ENCODE data around the gene ARHGEF4. TPM values are rescaled to one million over a fixed set of nuclear protein-coding genes. Genes with fewer than 3 reads are reported as not detected.

Gene ARHGEF4
- polyA plus RNA-seq, 3 donors = 0.05 TPM; not detected in 2

GRCh38 chr2:130882111-130882690, 45.5 kb downstream of the ARHGEF4 start:
- Histone ChIP-seq H3K36me3 (replicated peaks in 1 of 2; ENCODE audit: control insufficient read depth in 1 of 2, insufficient read depth in 2 of 2, low read length in 2 of 2) (no peaks in the 10 kb centered on the region), H3K27me3 (ENCODE audit: control insufficient read depth in 2 of 2, insufficient read depth in 2 of 2, low read length in 2 of 2) (no peaks in the 10 kb centered on the region), H3K9ac (ENCODE audit: insufficient read depth, low read length, poor library complexity, severe bottlenecking) (no peak overlapping the region), H3K4me3 (replicated peaks in 1 of 3; ENCODE audit: low read depth in 2 of 3, low read length in 3 of 3) (no peak overlapping the region), H3K4me2 (replicated peaks; ENCODE audit: extremely low read depth, low read length, poor library complexity, severe bottlenecking) (no peak overlapping the region), H3K79me2 (ENCODE audit: insufficient read depth, low read length) (no peaks in the 10 kb centered on the region), H3K27ac (ENCODE audit: low read depth in 1 of 2, low read length in 2 of 2) (no peak overlapping the region), H4K20me1 (ENCODE audit: insufficient read depth, low read length) (no peaks in the 10 kb centered on the region), H2AFZ (ENCODE audit: insufficient read depth, low read depth, low read length, poor library complexity, severe bottlenecking) (no peak overlapping the region), H3K9me3 (replicated peaks in 1 of 2; ENCODE audit: control insufficient read depth in 1 of 2, insufficient read depth in 1 of 2, low read length in 2 of 2) (no peaks in the 10 kb centered on the region), H3K4me1 (ENCODE audit: control insufficient read depth in 1 of 2, insufficient read depth in 2 of 2, low read length in 2 of 2) (no peaks in the 10 kb centered on the region)
- H3K4me1 Mint-ChIP-seq = no peaks in the 10 kb centered on the region
- intact Hi-C loops (cut with micrococcal nuclease) = no loop called here
- WGBS (ENCODE audit: insufficient coverage) = no CpG with 5 or more reads among the region's 6 CpGs
- H3K36me3 Mint-ChIP-seq = no peaks in the 10 kb centered on the region
- H3K27ac Mint-ChIP-seq = no peak overlapping the region
- H3K4me3 Mint-ChIP-seq = no peak overlapping the region
- DNase-seq = no peak
- H3K9me3 Mint-ChIP-seq = peaks cover 0 to 3% (median 2%) of the 10 kb centered on the region in 7 donors
- H3K27me3 Mint-ChIP-seq (ENCODE audit: low read depth in 3 of 3) = peaks cover 2 to 6% (median 2%) of the 10 kb centered on the region in 3 donors
- no peak for TF ChIP-seq CTCF (IDR thresholded peaks at IDR 0.05)

- Mint-ChIP-seq H3K9me3 (peaks cover 0 to 3% (median 2%) of the 10 kb centered on the region in 7 donors), H3K27me3 (ENCODE audit: low read depth in 3 of 3) (peaks cover 2 to 6% (median 5%) of the 10 kb centered on the region in 3 donors), H3K4me1 (no peaks in the 10 kb centered on the region), H3K4me3 (no peak overlapping the region), H3K36me3 (no peaks in the 10 kb centered on the region), H3K27ac (no peak overlapping the region)
- WGBS (ENCODE audit: insufficient coverage) = 77% methylated on average over 2 of the region's 6 CpGs
- no peaks in the 10 kb centered on the region for H3K79me2 ChIP-seq (ENCODE audit: insufficient read depth, low read length)
- H4K20me1 ChIP-seq (ENCODE audit: insufficient read depth, low read length) = no peaks in the 10 kb centered on the region
- no peaks in the 10 kb centered on the region for H3K9me3 ChIP-seq (replicated peaks in 1 of 2; ENCODE audit: control insufficient read depth in 1 of 2, insufficient read depth in 1 of 2, low read length in 2 of 2)
- no peak overlapping the region for H3K27ac ChIP-seq (ENCODE audit: low read depth in 1 of 2, low read length in 2 of 2)
- H3K9ac ChIP-seq (ENCODE audit: insufficient read depth, low read length, poor library complexity, severe bottlenecking) = no peak overlapping the region
- no peak for DNase-seq
- no peak overlapping the region for H2AFZ ChIP-seq (ENCODE audit: insufficient read depth, low read depth, low read length, poor library complexity, severe bottlenecking)
- no peak overlapping the region for H3K4me2 ChIP-seq (replicated peaks; ENCODE audit: extremely low read depth, low read length, poor library complexity, severe bottlenecking)
- no peaks in the 10 kb centered on the region for H3K36me3 ChIP-seq (replicated peaks in 1 of 2; ENCODE audit: control insufficient read depth in 1 of 2, insufficient read depth in 2 of 2, low read length in 2 of 2)
- intact Hi-C loops (cut with micrococcal nuclease) = no loop called here
- no peaks in the 10 kb centered on the region for H3K27me3 ChIP-seq (ENCODE audit: control insufficient read depth in 2 of 2, insufficient read depth in 2 of 2, low read length in 2 of 2)
- H3K4me3 ChIP-seq (replicated peaks in 1 of 3; ENCODE audit: low read depth in 2 of 3, low read length in 3 of 3) = no peak overlapping the region
- TF ChIP-seq CTCF (IDR thresholded peaks at IDR 0.05) = no peak
- no peaks in the 10 kb centered on the region for H3K4me1 ChIP-seq (ENCODE audit: control insufficient read depth in 1 of 2, insufficient read depth in 2 of 2, low read length in 2 of 2)
These were observed 46.3 kb downstream of the ARHGEF4 start for GRCh38 chr2:130882991-130883390.

Data from CD14-positive monocyte (primary cell).